Stomach (tissue), 9 donors: ENCODE results near the gene PVR. TPM values are rescaled to one million over a fixed set of nuclear protein-coding genes. Genes with fewer than 3 reads are reported as not detected.

Experiments used
- DNase-seq, 2 donors: peaks; one replicate each; pipeline versions ENCODE4 v3.0.0 to v3.0.0-alpha.2; 2013 to 2019
- H3K27ac ChIP-seq, 5 donors: fragments of 200-600 bp in 4 of 5; sonication (generic) in 4 of 5; one replicate each; pipeline ENCODE4 v1.5.1; 2013 to 2019; ENCODE audit warnings: mild to moderate bottlenecking in 1 of 5, moderate library complexity in 1 of 5
- H3K27me3 ChIP-seq, 3 donors: fragments of 200-600 bp; sonication (generic); one replicate each; pipeline ENCODE4 v1.5.1; 2017 to 2019; ENCODE audit warnings: mixed run types in 1 of 3
- H3K36me3 ChIP-seq, 4 donors: fragments of 200-600 bp; sonication (generic); 1 replicate in 3 of 4; 2 replicates in 1 of 4; pipeline ENCODE4 v1.5.1; 2016 to 2019
- H3K4me1 ChIP-seq, 4 donors: fragments of 200-600 bp; sonication (generic); one replicate each; pipeline ENCODE4 v1.5.1; 2016 to 2019
- H3K4me3 ChIP-seq, 4 donors: fragments of 200-600 bp; sonication (generic) in 3 of 4; one replicate each; pipeline ENCODE4 v1.5.1; 2016 to 2019; ENCODE audit warnings: mild to moderate bottlenecking in 1 of 4
- H3K9me3 ChIP-seq, 4 donors: fragments of 200-600 bp; sonication (generic); one replicate each; pipeline ENCODE4 v1.5.1; 2016 to 2019
- CTCF ChIP-seq, 7 experiments: fragments of 450-650 bp in 4 of 7; fragments of 200-600 bp in 3 of 7; sonication (generic) in 3 of 7; IDR thresholded peaks; one replicate each; pipeline ENCODE4 v1.5.1; 2016 to 2019; ENCODE audit warnings: antibody characterized with exemption in 7 of 7, control low read depth in 2 of 7, mild to moderate bottlenecking in 1 of 7
- EP300 ChIP-seq: sonication (generic); formaldehyde crosslinking; IDR thresholded peaks from one replicate; pipeline ENCODE4 v1.6.1; 2017; ENCODE audit warnings: antibody characterized with exemption
- POLR2A ChIP-seq, 4 donors: fragments of 450-650 bp; IDR thresholded peaks; one replicate each; pipeline ENCODE4 v1.6.1; 2016; ENCODE audit warnings: antibody characterized with exemption in 4 of 4, control low read depth in 2 of 4, mild to moderate bottlenecking in 1 of 4, moderate library complexity in 1 of 4
- POLR2AphosphoS5 ChIP-seq, 3 donors: sonication (generic); formaldehyde crosslinking; IDR thresholded peaks; one replicate each; pipeline ENCODE4 v1.6.1; 2016; ENCODE audit warnings: antibody characterized with exemption in 3 of 3
- WGBS, 5 donors: extraction: QIAGEN DNeasy Blood & Tissue Kit in 3 of 5; methylation state at CpG; one replicate each; pipeline versions ENCODE4 v1.1.5 to v1.1.7; 2013 to 2018; 5-methylcytosine and 5-hydroxymethylcytosine counted together
- intact Hi-C: fragments of 100-400 bp; cut with DNase I; formaldehyde crosslinking; loops from one replicate; pipeline ENCODE4 v1.15.1; 2023; ENCODE audit warnings: low total_unique reads
- polyA plus RNA-seq, 3 donors: library from polyadenylated mRNA; stranded (reverse); fragments of 200-250 nt; gene quantifications; one replicate each; pipeline ENCODE4 v1.2.3, GENCODE V29; 2013
- total RNA-seq, 5 donors: library from RNA; depleted of rRNA; stranded (reverse); fragments of >200 nt; gene quantifications; one replicate each; pipeline versions ENCODE4 v1.1.0 to v1.2.3, GENCODE V29; 2014 to 2016
- donor health status: healthy with polysubstance abuse.
- donor health status: Bipolar disorder and iron deficiency.
- donor health status: healthy.

The PVR gene
- total and polyA plus RNA-seq, 8 donors: 4.9 to 80.8 (median 33.7) TPM

- TF ChIP-seq POLR2A (IDR thresholded peaks at IDR 0.05) (no peak), POLR2AphosphoS5 (IDR thresholded peaks at IDR 0.05) (no peak), CTCF (IDR thresholded peaks at IDR 0.05) (no peak), EP300 (no peak)
- intact Hi-C loops: no loop called here
- Histone ChIP-seq H3K4me3 (no peak overlapping the region), H3K27me3 (no peaks in the 10 kb centered on the region), H3K4me1 (peaks cover 11 to 45% (median 25%) of the 10 kb centered on the region in 4 donors), H3K9me3 (no peaks in the 10 kb centered on the region), H3K36me3 (no peaks in the 10 kb centered on the region), H3K27ac (peak overlapping the region in 3 of 5 donors; percentile 32 to 49 (median 36))
- WGBS, 5 donors: 26 to 56% (median 48%) methylated on average over 2 of the region's 2 CpGs
- peak in 1 of 2 donors; percentile 86 for DNase-seq
Observed at GRCh38 chr19:44611812-44612295, 31.9 kb upstream of the PVR start.

- H3K4me1 ChIP-seq: peaks cover 11 to 36% (median 19%) of the 10 kb centered on the region in 4 donors
- TF ChIP-seq EP300: no peak
- TF ChIP-seq POLR2AphosphoS5 (IDR thresholded peaks at IDR 0.05): no peak
- no peak for TF ChIP-seq CTCF (IDR thresholded peaks at IDR 0.05)
- TF ChIP-seq POLR2A (IDR thresholded peaks at IDR 0.05): no peak
- H3K9me3 ChIP-seq: no peaks in the 10 kb centered on the region
- H3K27me3 ChIP-seq: no peaks in the 10 kb centered on the region
- intact Hi-C loops: no loop called here
- no peak within 1 kb of the TSS for H3K4me3 ChIP-seq
- H3K27ac ChIP-seq: peak within 1 kb of the TSS in 1 of 5 donors; percentile 49
- WGBS, 5 donors: 76 to 89% (median 84%) methylated on average over 24 to 25 of the region's 25 CpGs
- H3K36me3 ChIP-seq: no peaks in the 10 kb centered on the region
- peak in 1 of 2 donors; percentile 28 for DNase-seq
Observed at GRCh38 chr19:44613295-44614178, 30.2 kb upstream of the PVR start, which contains the start of gene IGSF23. IGSF23 (plus strand) TSS chr19:44613563; CDS start chr19:44613646, 83 bp downstream.

- 91 to 96% (median 95%) methylated on average over 10 of the region's 10 CpGs for WGBS, 5 donors
- Histone ChIP-seq H3K27ac (no peak overlapping the region), H3K36me3 (no peaks in the 10 kb centered on the region), H3K27me3 (no peaks in the 10 kb centered on the region), H3K4me1 (peaks cover 11 to 33% (median 19%) of the 10 kb centered on the region in 4 donors), H3K4me3 (no peak overlapping the region), H3K9me3 (no peaks in the 10 kb centered on the region)
- TF ChIP-seq CTCF (IDR thresholded peaks at IDR 0.05) (no peak), POLR2A (IDR thresholded peaks at IDR 0.05) (no peak), POLR2AphosphoS5 (IDR thresholded peaks at IDR 0.05) (no peak), EP300 (no peak)
- intact Hi-C loops: no loop called here
- DNase-seq: no peak
Observed at GRCh38 chr19:44614313-44614712, 29.4 kb upstream of the PVR start.

- Histone ChIP-seq H3K9me3 (no peaks in the 10 kb centered on the region), H3K27me3 (no peaks in the 10 kb centered on the region), H3K36me3 (no peaks in the 10 kb centered on the region), H3K27ac (peak overlapping the region in 4 of 5 donors; percentile 39 to 77 (median 58)), H3K4me1 (peaks cover 11 to 33% (median 19%) of the 10 kb centered on the region in 4 donors), H3K4me3 (no peak overlapping the region)
- peak in 1 of 2 donors; percentile 29 for DNase-seq
- TF ChIP-seq POLR2A (IDR thresholded peaks at IDR 0.05) (no peak), POLR2AphosphoS5 (IDR thresholded peaks at IDR 0.05) (no peak), CTCF (IDR thresholded peaks at IDR 0.05) (no peak), EP300 (no peak)
- WGBS, 5 donors: 15 to 30% (median 20%) methylated on average over 5 of the region's 5 CpGs
- intact Hi-C loops: no loop called here
Observed at GRCh38 chr19:44615863-44616247, 27.9 kb upstream of the PVR start.
